Activated CD4-positive, alpha-beta T cell treated with anti-CD3 and anti-CD28 coated beads, Interleukin-2, amount 10 ng/mL, durations not matched to agents 24 days and 14 days (primary cell): ENCODE measurements around the gene TAS2R31. TPM values are rescaled to one million over a fixed set of nuclear protein-coding genes. Genes with fewer than 3 reads are reported as not detected.
"Not testable (repeated sequence)": the region's sequence is repeated elsewhere in the genome, so short reads cannot be mapped to it uniquely, and the experiment has no call there.

Experiments used
- DNase-seq: peaks from one replicate; pipeline ENCODE4 v3.0.0; 2022
- H3K27ac Mint-ChIP-seq: one replicate; pipeline ENCODE4 v1.8.0; 2022; ENCODE audit warnings: mild to moderate bottlenecking, mixed read lengths
- H3K27me3 Mint-ChIP-seq: one replicate; pipeline ENCODE4 v1.8.0; 2022; ENCODE audit warnings: mixed read lengths
- H3K36me3 Mint-ChIP-seq: one replicate; pipeline ENCODE4 v1.8.0; 2022; ENCODE audit warnings: low read depth, mild to moderate bottlenecking, mixed read lengths
- H3K4me1 Mint-ChIP-seq: one replicate; pipeline ENCODE4 v1.8.0; 2021; ENCODE audit warnings: mixed read lengths
- H3K4me3 Mint-ChIP-seq: one replicate; pipeline ENCODE4 v1.8.0; 2022; ENCODE audit warnings: mild to moderate bottlenecking, moderate library complexity, mixed read lengths
- H3K9me3 Mint-ChIP-seq: one replicate; pipeline ENCODE4 v1.8.0; 2021; ENCODE audit warnings: mixed read lengths
- intact Hi-C: fragments of 100-400 bp; cut with micrococcal nuclease; formaldehyde crosslinking; loops from one replicate; pipeline ENCODE4 v1.15.1; 2023
- total RNA-seq: library from RNA; stranded (reverse); gene quantifications from 2 replicates; pipeline ENCODE4 v1.2.3, GENCODE V29; 2022

TAS2R31 gene
- total RNA-seq, 1 donor from 2014 or later: 4.3 TPM

DNA sequence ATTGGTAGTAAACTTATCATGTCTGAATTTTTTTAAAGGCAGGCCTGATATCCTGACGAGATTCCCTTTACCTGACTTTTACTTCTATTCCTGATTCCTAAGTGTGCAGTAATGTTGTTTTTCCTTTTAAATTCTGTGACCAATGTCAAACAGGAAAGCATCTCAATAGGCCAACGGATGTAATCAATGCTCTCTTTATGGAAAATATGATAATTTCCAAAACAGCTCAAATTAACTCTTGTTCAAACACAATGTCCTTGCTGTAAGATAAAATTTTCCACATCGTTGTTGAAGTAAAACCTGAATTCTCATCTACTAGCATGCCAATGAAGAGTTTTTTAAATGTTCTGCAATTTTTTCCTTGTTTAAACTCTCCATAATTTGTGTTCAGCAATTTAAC, 8.0 kb upstream of the TAS2R31 start:
- peaks cover 38% of the 10 kb centered on the region for H3K36me3 Mint-ChIP-seq

DNA sequence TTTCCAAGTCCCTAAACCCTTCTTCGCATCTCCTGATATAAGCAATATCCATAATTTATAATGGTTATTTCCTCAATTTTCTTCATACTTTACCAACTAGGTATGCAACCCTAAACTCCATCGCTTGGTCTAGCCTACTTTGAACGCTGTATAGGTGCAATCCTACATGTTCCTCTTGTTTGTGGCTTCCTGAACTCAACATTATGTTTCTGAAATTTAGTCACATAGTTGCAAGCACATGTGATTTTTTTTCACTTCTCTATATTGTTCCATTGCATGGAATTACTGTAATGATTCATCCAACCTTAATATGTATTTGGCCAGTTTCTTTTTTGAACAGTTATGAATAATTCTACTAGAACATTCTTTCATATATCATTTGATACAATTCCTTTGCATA, 2.8 kb upstream of the TAS2R31 start:
- DNase-seq, H3K4me1 Mint-ChIP-seq, intact Hi-C loops, H3K27ac Mint-ChIP-seq, H3K27me3 Mint-ChIP-seq, H3K4me3 Mint-ChIP-seq, H3K9me3 Mint-ChIP-seq: not testable (repeated sequence)
- H3K36me3 Mint-ChIP-seq: peaks cover 25% of the 10 kb centered on the region

More for the DNA sequence above, 8.0 kb upstream of the TAS2R31 start:
- H3K27ac Mint-ChIP-seq: no peak overlapping the region
- no peak for DNase-seq
- H3K9me3 Mint-ChIP-seq: peaks cover 4% of the 10 kb centered on the region
- intact Hi-C loops: no loop called here
- H3K4me3 Mint-ChIP-seq: no peak overlapping the region
- H3K27me3 Mint-ChIP-seq: no peaks in the 10 kb centered on the region
- no peaks in the 10 kb centered on the region for H3K4me1 Mint-ChIP-seq

DNA sequence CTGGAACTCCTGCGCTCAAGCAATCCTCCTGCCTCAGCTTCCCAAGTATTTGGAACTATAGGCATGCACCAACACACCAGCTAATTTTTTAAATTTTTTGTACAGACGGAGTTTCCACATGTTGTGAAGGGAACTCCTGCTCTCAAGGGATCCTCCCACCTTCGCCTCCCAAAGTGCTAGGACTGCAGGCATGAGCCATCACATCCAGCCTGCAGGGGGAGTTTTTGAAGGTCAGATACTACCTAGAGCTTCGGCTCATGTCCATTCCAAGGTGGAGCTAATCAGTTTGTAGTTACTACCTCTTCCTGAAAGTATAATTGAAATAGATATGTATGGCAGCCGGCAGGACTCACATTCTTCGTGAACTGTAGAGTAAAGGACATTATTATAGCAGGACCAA, 5.1 kb downstream of the TAS2R31 start:
- intact Hi-C loops: no loop called here
- Mint-ChIP-seq H3K9me3 (peaks cover 7% of the 10 kb centered on the region), H3K27me3 (no peaks in the 10 kb centered on the region), H3K36me3 (peaks cover 39% of the 10 kb centered on the region), H3K27ac (no peak overlapping the region), H3K4me1 (peaks cover 1% of the 10 kb centered on the region), H3K4me3 (no peak overlapping the region)
- no peak for DNase-seq

DNA sequence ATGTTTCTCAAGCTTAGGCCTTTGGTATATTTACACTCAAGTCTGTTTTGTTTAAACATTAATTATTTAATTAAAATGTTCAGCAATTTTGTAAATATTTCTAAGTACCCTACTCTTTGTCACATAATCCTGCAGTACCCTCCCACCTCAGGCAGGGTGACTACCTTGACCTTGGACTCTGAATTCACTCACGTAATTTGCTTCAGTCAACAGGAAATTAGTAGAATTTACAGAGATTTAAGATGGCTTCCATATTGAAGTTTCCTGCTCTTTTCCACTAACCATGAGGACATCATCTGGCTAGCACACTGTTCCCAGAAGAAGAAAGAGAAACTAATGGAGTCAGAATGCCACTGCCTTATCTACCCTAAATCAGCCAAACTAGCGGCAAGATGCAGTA, 7.8 kb downstream of the TAS2R31 start:
- Mint-ChIP-seq H3K27ac (no peak overlapping the region), H3K27me3 (no peaks in the 10 kb centered on the region), H3K36me3 (peaks cover 30% of the 10 kb centered on the region), H3K9me3 (peaks cover 7% of the 10 kb centered on the region), H3K4me1 (peaks cover 1% of the 10 kb centered on the region), H3K4me3 (no peak overlapping the region)
- intact Hi-C loops: no loop called here
- DNase-seq: no peak

DNA sequence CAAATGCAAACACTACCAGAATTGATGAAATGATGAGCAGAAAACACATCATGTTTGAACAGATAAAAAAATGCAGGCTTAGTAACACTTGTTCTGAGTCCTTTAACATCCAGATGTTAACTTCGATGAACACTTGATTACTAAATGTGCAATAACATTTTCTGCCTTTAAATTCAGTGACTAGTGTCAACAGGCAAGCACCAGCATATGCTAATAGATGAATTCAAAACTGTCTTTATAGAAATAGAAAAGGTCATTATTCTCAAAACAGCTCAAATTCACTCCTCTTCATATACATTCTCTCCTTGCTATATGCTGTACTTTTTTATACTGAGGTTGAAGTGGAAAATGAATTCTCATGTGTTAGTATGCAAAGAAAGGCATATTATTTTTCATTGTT, 8.7 kb downstream of the TAS2R31 start, which contains the start of gene TAS2R19:
Gene TAS2R19 (minus strand): TSS at position 101 of the 400 bp plus-strand sequence. CDS start 49 bp downstream, at position 52.
- intact Hi-C loops: no loop called here
- no peak within 1 kb of the TSS for H3K4me3 Mint-ChIP-seq
- DNase-seq: no peak
- H3K36me3 Mint-ChIP-seq: peaks cover 26% of the 10 kb centered on the region
- H3K4me1 Mint-ChIP-seq: peaks cover 1% of the 10 kb centered on the region
- peaks cover 7% of the 10 kb centered on the region for H3K9me3 Mint-ChIP-seq
- no peaks in the 10 kb centered on the region for H3K27me3 Mint-ChIP-seq
- no peak within 1 kb of the TSS for H3K27ac Mint-ChIP-seq

DNA sequence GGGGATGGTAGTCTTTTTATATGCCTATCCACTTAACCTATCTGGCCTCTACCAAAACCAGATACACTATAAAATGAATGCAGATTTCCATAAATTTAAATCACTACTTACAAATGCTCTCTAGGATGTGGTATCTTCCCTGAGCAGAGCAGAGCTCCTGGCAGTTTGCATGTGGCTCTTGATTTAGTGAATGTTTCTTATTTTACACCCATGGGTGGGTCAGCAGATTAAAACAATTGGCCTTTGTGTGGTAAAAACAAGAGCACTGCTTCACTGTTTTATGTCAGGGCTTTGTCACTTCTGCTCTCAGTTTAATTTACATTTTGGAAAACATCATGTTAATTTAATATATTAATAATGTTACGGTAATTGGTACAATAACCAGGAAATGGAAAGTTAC, 14.3 kb downstream of the TAS2R31 start:
- H3K9me3 Mint-ChIP-seq: no peaks in the 10 kb centered on the region
- H3K27ac Mint-ChIP-seq: no peak overlapping the region
- peaks cover 11% of the 10 kb centered on the region for H3K36me3 Mint-ChIP-seq
- peaks cover 4% of the 10 kb centered on the region for H3K4me1 Mint-ChIP-seq
- no peaks in the 10 kb centered on the region for H3K27me3 Mint-ChIP-seq
- intact Hi-C loops: loop anchor here (5.0 kb wide), 1 partner anchor 55 kb away; no protein-coding TSS in a partner anchor
- DNase-seq: no peak
- H3K4me3 Mint-ChIP-seq: no peak overlapping the region

DNA sequence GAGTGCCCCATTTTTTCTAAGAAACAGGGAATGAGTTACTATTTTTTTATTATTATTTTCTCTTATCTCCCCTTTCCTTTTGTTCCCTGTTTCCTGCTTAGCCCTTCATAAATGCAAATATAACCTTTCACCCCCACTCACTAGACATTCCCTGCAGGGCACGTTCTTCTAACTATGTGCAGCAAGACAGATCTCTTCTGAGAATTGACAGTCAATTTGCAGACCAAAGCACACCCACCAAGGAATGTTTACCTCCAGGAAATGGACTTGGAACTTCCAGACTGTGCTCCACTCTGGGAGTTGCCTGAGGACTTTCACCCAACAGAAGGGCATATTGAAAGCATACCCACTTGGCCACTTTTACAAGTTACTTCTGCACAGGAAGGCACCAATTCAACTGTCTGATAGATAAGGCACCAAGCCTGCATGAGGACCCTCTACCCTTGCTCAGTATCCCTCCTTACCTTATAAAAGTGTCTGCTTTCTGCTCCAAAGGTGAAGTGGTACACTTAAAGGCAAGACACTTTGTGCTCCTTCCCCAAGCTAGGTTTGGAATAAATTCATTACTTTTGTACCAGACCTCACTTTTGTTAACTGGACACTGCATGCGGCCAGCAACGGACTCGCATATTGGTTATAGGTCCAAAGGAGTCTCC, 15.3 kb downstream of the TAS2R31 start:
- no peak overlapping the region for H3K4me3 Mint-ChIP-seq
- no peak overlapping the region for H3K27ac Mint-ChIP-seq
- no peaks in the 10 kb centered on the region for H3K9me3 Mint-ChIP-seq
- no peak for DNase-seq
- intact Hi-C loops: loop anchor here (5.0 kb wide), 1 partner anchor 56 kb away; no protein-coding TSS in a partner anchor
- peaks cover 9% of the 10 kb centered on the region for H3K36me3 Mint-ChIP-seq
- H3K27me3 Mint-ChIP-seq: no peaks in the 10 kb centered on the region
- peaks cover 2% of the 10 kb centered on the region for H3K4me1 Mint-ChIP-seq

DNA sequence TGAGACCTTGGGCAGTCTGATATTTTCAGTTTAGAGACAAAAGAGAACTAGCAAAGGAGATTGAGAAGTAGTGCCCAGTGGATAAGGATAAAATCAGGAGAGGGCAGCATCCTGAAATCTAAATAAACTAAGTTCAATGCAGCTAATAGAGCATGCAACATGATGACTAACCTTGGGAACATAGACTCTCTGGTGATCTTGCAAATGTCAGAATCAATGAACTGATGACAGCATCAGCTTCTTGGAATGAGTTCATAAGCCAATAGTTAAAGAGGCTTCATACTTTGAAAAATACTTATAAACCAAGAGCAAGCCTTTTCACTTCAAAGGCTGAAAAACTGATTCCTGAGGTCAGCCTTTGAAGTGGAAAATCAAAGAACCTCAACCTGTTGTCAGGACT, 17.0 kb downstream of the TAS2R31 start:
- H3K4me1 Mint-ChIP-seq: peaks cover 2% of the 10 kb centered on the region
- DNase-seq: no peak
- H3K4me3 Mint-ChIP-seq: no peak overlapping the region
- H3K27ac Mint-ChIP-seq: no peak overlapping the region
- H3K9me3 Mint-ChIP-seq: peaks cover 3% of the 10 kb centered on the region
- intact Hi-C loops: no loop called here
- no peaks in the 10 kb centered on the region for H3K27me3 Mint-ChIP-seq
- peaks cover 9% of the 10 kb centered on the region for H3K36me3 Mint-ChIP-seq

DNA sequence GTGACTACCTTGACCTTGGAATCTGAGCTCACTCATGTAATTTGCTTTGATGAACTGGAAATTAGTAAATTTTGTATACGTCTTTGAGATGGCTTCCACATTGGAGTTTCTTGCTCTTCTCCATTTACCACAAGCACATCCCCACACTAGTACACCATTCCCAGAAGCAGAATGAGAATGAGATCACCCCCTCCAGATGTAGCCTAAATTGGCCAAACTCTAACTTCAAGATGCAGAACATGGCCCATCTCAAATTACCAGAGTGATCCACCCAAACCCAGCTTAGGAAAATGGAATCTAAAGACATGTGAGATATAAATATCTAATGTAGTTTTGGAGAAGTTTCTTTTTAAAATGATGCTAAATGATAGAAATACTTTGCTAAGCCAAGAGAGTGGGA, 23.6 kb downstream of the TAS2R31 start:
- Mint-ChIP-seq H3K27me3 (no peaks in the 10 kb centered on the region), H3K4me1 (no peaks in the 10 kb centered on the region), H3K4me3 (no peak overlapping the region), H3K9me3 (peaks cover 3% of the 10 kb centered on the region), H3K36me3 (peaks cover 4% of the 10 kb centered on the region), H3K27ac (no peak overlapping the region)
- no peak for DNase-seq
- intact Hi-C loops: no loop called here

DNA sequence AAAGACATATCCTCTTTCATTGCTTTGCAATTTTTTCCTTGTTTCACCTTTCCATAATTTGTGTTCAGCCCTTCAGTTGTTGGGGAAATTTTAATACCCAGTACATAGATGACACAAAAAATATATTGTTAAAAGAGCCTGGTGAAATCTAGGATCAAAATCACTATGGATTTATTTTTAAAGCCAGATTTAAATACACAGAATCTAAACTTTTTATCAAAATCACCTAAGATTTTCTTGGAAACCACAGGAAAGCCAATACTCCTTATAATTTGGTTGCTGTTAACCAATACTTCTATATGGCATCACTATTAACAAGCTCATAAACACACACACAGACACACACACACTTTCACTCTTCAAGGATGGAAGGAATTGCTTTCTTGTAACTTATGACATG, 33.0 kb downstream of the TAS2R31 start, which contains the start of gene TAS2R20:
Gene TAS2R20 (minus strand): TSS at position 101 of the 400 bp plus-strand sequence. CDS start 429 bp downstream, outside the sequence.
- Mint-ChIP-seq H3K4me3 (no peak within 1 kb of the TSS), H3K36me3 (peaks cover 11% of the 10 kb centered on the region), H3K9me3 (no peaks in the 10 kb centered on the region), H3K4me1 (no peaks in the 10 kb centered on the region), H3K27me3 (no peaks in the 10 kb centered on the region), H3K27ac (no peak within 1 kb of the TSS)
- no peak for DNase-seq
- intact Hi-C loops: no loop called here

DNA sequence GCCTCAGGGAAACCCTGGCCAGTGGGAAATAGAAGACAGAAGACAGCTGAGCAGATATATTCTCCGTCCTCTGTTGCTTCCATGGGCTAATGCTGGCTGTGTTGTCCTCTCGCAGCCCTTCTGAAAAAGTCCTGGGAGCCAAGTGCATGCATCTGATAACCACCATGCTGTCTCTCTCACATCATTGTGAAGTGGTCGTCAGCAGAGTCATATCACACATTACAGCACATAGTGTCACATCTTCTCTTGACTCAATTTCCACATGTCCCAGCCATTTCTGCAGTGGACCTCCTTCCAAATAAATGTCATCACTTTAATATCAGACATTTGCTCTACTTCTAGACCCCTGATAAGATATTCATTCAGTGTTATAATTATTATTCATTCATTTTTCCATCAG, 36.9 kb downstream of the TAS2R31 start:
- peaks cover 28% of the 10 kb centered on the region for H3K36me3 Mint-ChIP-seq

DNA sequence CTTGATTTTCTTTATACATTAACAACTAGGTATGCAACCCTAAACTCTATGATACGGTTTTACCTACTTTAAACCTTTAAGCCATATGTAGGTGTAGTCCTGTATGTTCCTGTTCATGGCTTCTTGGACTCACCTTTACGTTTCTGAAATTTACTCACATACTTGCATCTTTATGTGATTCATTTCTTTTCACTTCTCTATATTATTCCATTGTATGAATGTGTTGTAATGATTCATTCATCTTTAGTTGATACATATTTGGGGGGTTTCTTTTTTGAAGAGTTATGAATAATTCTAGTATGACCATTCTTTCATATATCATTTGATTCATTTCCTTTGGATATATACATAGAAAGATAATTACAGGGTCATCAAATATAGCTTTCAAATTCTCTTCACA, 42.1 kb downstream of the TAS2R31 start:
- Mint-ChIP-seq H3K9me3 (peaks cover 14% of the 10 kb centered on the region), H3K27me3 (peaks cover 26% of the 10 kb centered on the region), H3K4me3 (no peak overlapping the region), H3K4me1 (peaks cover 2% of the 10 kb centered on the region), H3K27ac (no peak overlapping the region), H3K36me3 (peaks cover 22% of the 10 kb centered on the region)
- DNase-seq: no peak
- intact Hi-C loops: no loop called here

More for the DNA sequence above, 36.9 kb downstream of the TAS2R31 start:
- DNase-seq: no peak
- Mint-ChIP-seq H3K27ac (no peak overlapping the region), H3K9me3 (peaks cover 14% of the 10 kb centered on the region), H3K4me1 (no peaks in the 10 kb centered on the region), H3K27me3 (no peaks in the 10 kb centered on the region), H3K4me3 (no peak overlapping the region)
- intact Hi-C loops: no loop called here

DNA sequence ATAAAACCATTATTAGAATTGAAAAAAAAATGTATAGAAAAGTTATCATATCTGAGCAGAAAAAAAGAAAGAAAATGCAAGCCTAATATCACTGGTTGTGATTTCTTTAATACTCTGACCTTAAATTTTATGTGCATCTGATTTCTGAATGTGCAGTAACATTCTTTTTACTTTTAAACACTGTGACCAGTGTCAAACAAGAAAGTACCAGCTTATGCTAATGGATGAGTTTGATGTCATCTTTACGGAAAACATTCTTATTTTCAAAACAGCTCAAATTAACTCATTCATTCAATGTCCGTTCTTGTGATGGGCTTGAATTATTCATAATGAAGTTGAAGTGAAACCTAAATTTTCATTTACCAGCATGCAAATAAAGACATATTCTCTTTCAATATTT, 44.4 kb downstream of the TAS2R31 start, which contains the start of gene TAS2R50:
Gene TAS2R50 (minus strand): TSS at position 101 of the 400 bp plus-strand sequence. CDS start 52 bp downstream, at position 49.
- peaks cover 16% of the 10 kb centered on the region for H3K4me1 Mint-ChIP-seq
- intact Hi-C loops: no loop called here
- peaks cover 36% of the 10 kb centered on the region for H3K27me3 Mint-ChIP-seq
- H3K36me3 Mint-ChIP-seq: peaks cover 16% of the 10 kb centered on the region
- H3K27ac Mint-ChIP-seq: no peak within 1 kb of the TSS
- DNase-seq: no peak
- no peak within 1 kb of the TSS for H3K4me3 Mint-ChIP-seq
- H3K9me3 Mint-ChIP-seq: peaks cover 14% of the 10 kb centered on the region

DNA sequence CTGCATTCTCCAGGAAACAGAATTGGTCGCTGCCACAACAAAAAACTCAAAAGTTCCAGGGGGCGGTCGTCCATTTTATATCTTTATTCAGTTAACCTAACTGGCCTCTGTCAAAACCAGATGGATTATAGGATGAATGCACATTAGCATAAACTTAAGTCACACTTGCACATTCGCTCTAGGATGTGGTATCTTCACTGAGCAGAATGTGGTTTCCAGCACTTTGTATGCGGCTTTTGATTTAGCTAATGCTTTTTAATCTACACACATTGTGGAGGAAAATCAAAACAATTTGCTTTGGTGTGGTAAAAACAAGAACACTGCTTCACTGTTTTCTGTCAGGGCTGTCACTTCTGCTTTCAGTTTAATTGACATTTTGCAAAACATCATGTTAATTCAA, 49.0 kb downstream of the TAS2R31 start:
- intact Hi-C loops: loop anchor here (2.0 kb wide), 1 partner anchor 189 kb away; the partner anchor contains the start of gene SMIM10L1
- Mint-ChIP-seq H3K4me3 (peak overlapping the region; percentile 22), H3K27ac (no peak overlapping the region), H3K27me3 (peaks cover 62% of the 10 kb centered on the region), H3K4me1 (peaks cover 17% of the 10 kb centered on the region), H3K36me3 (peaks cover 2% of the 10 kb centered on the region), H3K9me3 (no peaks in the 10 kb centered on the region)
- peak; percentile 89 for DNase-seq
